IMR-90 (cell line): ENCODE results near the gene HSPA12A. TPM values are rescaled to one million over a fixed set of nuclear protein-coding genes. Genes with fewer than 3 reads are reported as not detected.

ENCODE experiments used
- ATAC-seq: fragments of 200-7000 bp; cut with Tn5 transposase; 2 replicates; pipeline ENCODE4 v1.9.1; 2020; ENCODE audit warnings: low read depth, mild to moderate bottlenecking, moderate library complexity
- BruUV-seq: library from RNA; stranded (reverse); fragments of 400-500 nt; replicated peaks from 2 replicates; lab custom pipeline; 2021; lab: Mats Ljungman, UMichigan
- CTCF ChIA-PET: fragments of 300-600 bp; formaldehyde crosslinking; extraction: SDS; loops from one replicate; lab custom pipeline; 2021; ENCODE audit warnings: antibody characterized with exemption; lab: Yijun Ruan, JAX
- POLR2A ChIA-PET: fragments of 300-600 bp; sonication (Branson Sonifier 250); formaldehyde crosslinking; loops from one replicate; lab custom pipeline; 2022; ENCODE audit warnings: antibody characterized with exemption; ENCODE audit not compliant: unreplicated experiment; lab: Charles Lee
- DNase-seq: peaks from one replicate; pipeline ENCODE4 v3.0.0; 2013
- H2AFZ ChIP-seq: replicated peaks from 2 replicates; pipeline ENCODE3; 2013; ENCODE audit warnings: low read length, mild to moderate bottlenecking; ENCODE audit not compliant: poor library complexity
- H2AK5ac ChIP-seq: 2 replicates; pipeline ENCODE4 v1.6.1; 2013; ENCODE audit warnings: low read depth, low read length, inconsistent platforms
- H2AK9ac ChIP-seq: replicated peaks from 2 replicates; pipeline ENCODE3; 2013; ENCODE audit warnings: mild to moderate bottlenecking, low read depth, low read length, moderate library complexity; ENCODE audit not compliant: poor library complexity
- H2BK120ac ChIP-seq: 2 replicates; pipeline ENCODE4 v1.6.1; 2013; ENCODE audit warnings: low read depth, low read length, inconsistent platforms
- H2BK15ac ChIP-seq: 3 replicates; pipeline ENCODE4 v1.6.1; 2013; ENCODE audit warnings: low read depth, low read length, inconsistent platforms
- H2BK20ac ChIP-seq: 2 replicates; pipeline ENCODE4 v1.6.1; 2013; ENCODE audit warnings: low read depth, mild to moderate bottlenecking, inconsistent platforms, low read length, moderate library complexity
- H2BK5ac ChIP-seq: 2 replicates; pipeline ENCODE4 v1.6.1; 2013; ENCODE audit warnings: mild to moderate bottlenecking, low read depth, low read length, inconsistent platforms; ENCODE audit not compliant: poor library complexity, severe bottlenecking
- H3K14ac ChIP-seq: replicated peaks from 2 replicates; pipeline ENCODE4 v1.6.1; 2013; ENCODE audit warnings: low read depth, low read length, inconsistent platforms
- H3K18ac ChIP-seq: 2 replicates; pipeline ENCODE4 v1.6.1; 2013; ENCODE audit warnings: low read depth, low read length, control low read depth
- H3K23ac ChIP-seq: 2 replicates; pipeline ENCODE4 v1.6.1; 2013; ENCODE audit warnings: low read depth, low read length, inconsistent platforms
- H3K27ac ChIP-seq: 2 replicates; pipeline ENCODE4 v1.5.1; 2013; ENCODE audit warnings: mild to moderate bottlenecking, control low read depth, low read length; ENCODE audit not compliant: insufficient read depth
- H3K27me3 ChIP-seq: 2 replicates; pipeline ENCODE4 v1.6.1; 2013; ENCODE audit warnings: low read length; ENCODE audit not compliant: control insufficient read depth, insufficient read depth
- H3K36me3 ChIP-seq: 2 replicates; pipeline ENCODE4 v1.6.1; 2013; ENCODE audit warnings: low read length, mixed read lengths; ENCODE audit not compliant: control insufficient read depth, insufficient read depth
- H3K4ac ChIP-seq: 2 replicates; pipeline ENCODE4 v1.6.1; 2013; ENCODE audit warnings: low read depth, low read length, inconsistent platforms
- H3K4me1 ChIP-seq: 2 replicates; pipeline ENCODE4 v1.6.1; 2013; ENCODE audit warnings: low read length, mixed read lengths; ENCODE audit not compliant: control insufficient read depth, insufficient read depth
- H3K4me2 ChIP-seq: 2 replicates; pipeline ENCODE4 v1.6.1; 2013; ENCODE audit warnings: low read depth, mild to moderate bottlenecking, control low read depth, low read length, moderate library complexity
- H3K4me3 ChIP-seq: 2 replicates; pipeline ENCODE4 v1.5.1; 2013; ENCODE audit warnings: low read depth, mild to moderate bottlenecking, control low read depth, low read length, moderate library complexity; ENCODE audit not compliant: insufficient read depth
- H3K56ac ChIP-seq: 2 replicates; pipeline ENCODE4 v1.6.1; 2013; ENCODE audit warnings: low read length, inconsistent platforms; ENCODE audit not compliant: insufficient read depth; ENCODE audit errors: extremely low read depth
- H3K79me1 ChIP-seq, 2 experiments: 2 replicates each; pipeline ENCODE4 v1.6.1; 2013; ENCODE audit warnings: low read length in 2 of 2, inconsistent platforms in 1 of 2, low read depth in 1 of 2
- H3K9ac ChIP-seq: 2 replicates; pipeline ENCODE4 v1.6.1; 2013; ENCODE audit warnings: low read depth, low read length, control low read depth
- H3K9me1 ChIP-seq: 2 replicates; pipeline ENCODE4 v1.6.1; 2013; ENCODE audit warnings: low read length, inconsistent platforms; ENCODE audit not compliant: insufficient read depth
- H3K9me3 ChIP-seq: 2 replicates; pipeline ENCODE4 v1.6.1; 2013; ENCODE audit warnings: low read length; ENCODE audit not compliant: control insufficient read depth, insufficient read depth
- H4K20me1 ChIP-seq: 2 replicates; pipeline ENCODE4 v1.6.1; 2013; ENCODE audit warnings: low read length, inconsistent platforms; ENCODE audit not compliant: insufficient read depth
- H4K5ac ChIP-seq: 2 replicates; pipeline ENCODE4 v1.6.1; 2013; ENCODE audit warnings: mild to moderate bottlenecking, low read depth, low read length, control low read depth
- H4K8ac ChIP-seq, 2 experiments: 2 replicates each; pipeline ENCODE4 v1.6.1; 2013; ENCODE audit warnings: low read depth in 2 of 2, low read length in 2 of 2, control low read depth in 1 of 2, inconsistent platforms in 1 of 2
- H4K91ac ChIP-seq: 2 replicates; pipeline ENCODE4 v1.6.1; 2013; ENCODE audit warnings: low read depth, low read length, inconsistent platforms; ENCODE audit not compliant: insufficient read depth
- BHLHE40 ChIP-seq: fragments of 150-350 bp; IDR thresholded peaks from 2 replicates; pipeline ENCODE4 v1.6.1; 2016; ENCODE audit warnings: mild to moderate bottlenecking, low read depth, low read length
- CEBPB ChIP-seq: IDR thresholded peaks from 2 replicates; pipeline ENCODE4 v1.6.1; 2012; ENCODE audit warnings: low read depth, low read length, improper control_type of control experiment
- CHD1 ChIP-seq: IDR thresholded peaks from 2 replicates; pipeline ENCODE4 v1.6.1; 2012; ENCODE audit warnings: low read depth, low read length, improper control_type of control experiment
- ELK1 ChIP-seq: fragments of 150-350 bp; IDR thresholded peaks from 2 replicates; pipeline ENCODE4 v1.6.1; 2016; ENCODE audit warnings: low read depth, mild to moderate bottlenecking, low read length, moderate library complexity, borderline replicate concordance
- MAFK ChIP-seq: IDR thresholded peaks from 2 replicates; pipeline ENCODE4 v1.6.1; 2012; ENCODE audit warnings: low read depth, low read length, improper control_type of control experiment
- MAZ ChIP-seq: IDR thresholded peaks from 2 replicates; pipeline ENCODE4 v1.6.1; 2012; ENCODE audit warnings: low read depth, mild to moderate bottlenecking, low read length, improper control_type of control experiment, moderate library complexity, borderline replicate concordance
- MXI1 ChIP-seq: IDR thresholded peaks from 2 replicates; pipeline ENCODE4 v1.6.1; 2012; ENCODE audit warnings: low read depth, mild to moderate bottlenecking, low read length, moderate library complexity, borderline replicate concordance
- POLR2A ChIP-seq: IDR thresholded peaks from 2 replicates; pipeline ENCODE4 v1.6.1; 2012; ENCODE audit warnings: mild to moderate bottlenecking, low read depth, low read length
- RAD21 ChIP-seq: IDR thresholded peaks from 2 replicates; pipeline ENCODE4 v1.6.1; 2012; ENCODE audit warnings: low read length, improper control_type of control experiment
- RCOR1 ChIP-seq: IDR thresholded peaks from 2 replicates; pipeline ENCODE4 v1.6.1; 2012; ENCODE audit warnings: mild to moderate bottlenecking, low read length, improper control_type of control experiment; ENCODE audit not compliant: insufficient replicate concordance
- RFX5 ChIP-seq: IDR thresholded peaks from 2 replicates; pipeline ENCODE4 v1.8.0; 2012; ENCODE audit warnings: low read depth, mild to moderate bottlenecking, low read length, moderate library complexity
- SMC3 ChIP-seq: fragments of 150-350 bp; IDR thresholded peaks from 2 replicates; pipeline ENCODE4 v1.6.1; 2016; ENCODE audit warnings: low read depth, mild to moderate bottlenecking, antibody characterized with exemption, low read length, moderate library complexity
- WGBS, 2 experiments: methylation state at CpG; one replicate each; pipeline versions ENCODE4 v1.1.5 to v1.1.7; 2013; ENCODE audit warnings: missing lambda C conversion rate in 2 of 2; ENCODE audit not compliant: insufficient read length in 1 of 2; ENCODE audit errors: extremely low coverage in 2 of 2; 5-methylcytosine and 5-hydroxymethylcytosine counted together
- dilution Hi-C: fragments of 300-500 bp; cut with HindIII; formaldehyde crosslinking; loops from one replicate; pipeline ENCODE4 v1.14.3; 2018; ENCODE audit warnings: low sequenced_read_pairs; ENCODE audit not compliant: unreplicated experiment
- in situ Hi-C: fragments of 300-500 bp; cut with MboI; formaldehyde crosslinking; loops from 3 replicates; pipeline ENCODE4 v1.14.3; 2019; ENCODE audit warnings: low sequenced_read_pairs, inconsistent platforms, mixed read lengths
- intact Hi-C: fragments of 100-400 bp; cut with micrococcal nuclease; formaldehyde crosslinking; loops from 2 replicates; pipeline ENCODE4 v1.10.0; 2022
- polyA plus RNA-seq, 3 experiments: library from polyadenylated mRNA; depleted of rRNA; stranded (reverse); fragments of >200 nt; gene quantifications; 2 replicates each; pipeline ENCODE4 v1.2.3, GENCODE V29; 2012; ENCODE audit warnings: low replicate concordance in 1 of 3
- total RNA-seq: library from RNA; depleted of rRNA; stranded (reverse); fragments of >200 nt; gene quantifications from 2 replicates; pipeline ENCODE4 v1.2.3, GENCODE V29; 2012
- TF ChIP-seq, protein P1 (sequence below): conservative IDR thresholded peaks from 2 replicates; pipeline ENCODE4 v1.5.1; 2012; ENCODE audit warnings: mild to moderate bottlenecking, low read depth, low read length, improper control_type of control experiment

The HSPA12A gene
- total and polyA plus RNA-seq, 2 of the 4 experiments (the other 2 are of a cell fraction), result 16.1 to 16.7 TPM

DNA sequence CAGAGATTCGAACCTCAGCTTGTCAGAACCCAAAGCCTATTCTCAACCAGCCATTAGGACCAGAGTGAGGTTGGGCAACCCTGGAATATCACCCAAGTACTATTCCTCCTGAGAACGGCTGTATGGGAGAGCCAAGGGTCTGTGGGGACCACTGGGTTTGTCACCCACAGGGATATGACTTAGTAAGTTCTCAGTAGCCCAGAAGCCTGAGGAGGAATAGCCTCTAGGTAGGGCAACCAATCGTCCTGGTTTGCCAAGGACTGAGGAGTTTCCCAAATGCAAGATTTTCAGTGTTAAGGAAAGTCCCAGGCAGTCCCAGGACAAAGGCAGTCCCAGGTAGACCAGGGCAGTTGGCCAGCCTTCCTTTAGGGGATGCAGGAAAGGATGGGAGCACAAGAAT is 74.9 kb downstream of the HSPA12A start:
- Histone ChIP-seq H4K20me1 (no peaks in the 10 kb centered on the region), H2AK5ac (no peak overlapping the region), H3K36me3 (no peaks in the 10 kb centered on the region), H3K4ac (no peak overlapping the region), H4K8ac (no peak overlapping the region), H3K18ac (no peak overlapping the region), H2BK120ac (no peak overlapping the region), H3K14ac (no peak overlapping the region), H3K9ac (no peak overlapping the region), H3K27ac (no peak overlapping the region), H3K79me1 (no peaks in the 10 kb centered on the region), H4K5ac (no peak overlapping the region), H2BK5ac (no peak overlapping the region), H3K4me2 (no peak overlapping the region), H3K4me1 (peaks cover 8% of the 10 kb centered on the region), H3K23ac (no peak overlapping the region), H4K91ac (no peak overlapping the region), H2AFZ (no peak overlapping the region), H3K9me3 (peaks cover 2% of the 10 kb centered on the region; the same call in 1 of the 2 replicates), H3K9me1 (peaks cover 7% of the 10 kb centered on the region), H2BK15ac (no peak overlapping the region), H3K4me3 (no peak overlapping the region), H3K27me3 (no peaks in the 10 kb centered on the region), H2BK20ac (no peak overlapping the region), H2AK9ac (no peak overlapping the region), H3K56ac (no peak overlapping the region)
- intact Hi-C loops, result no loop called here
- no CpG with 5 or more reads among the region's 3 CpGs for WGBS, 2 experiments
- in situ Hi-C loops, result no loop called here
- ATAC-seq (no peak), DNase-seq (no peak)
- no TSS peak for BruUV-seq
- TF ChIP-seq POLR2A (no peak), RAD21 (no peak), BHLHE40 (no peak), MAZ (no peak), SMC3 (no peak), RCOR1 (no peak), CHD1 (no peak), MAFK (no peak), RFX5 (no peak), CEBPB (no peak), MXI1 (no peak), ELK1 (no peak)
- TF ChIP-seq, protein P1, sequence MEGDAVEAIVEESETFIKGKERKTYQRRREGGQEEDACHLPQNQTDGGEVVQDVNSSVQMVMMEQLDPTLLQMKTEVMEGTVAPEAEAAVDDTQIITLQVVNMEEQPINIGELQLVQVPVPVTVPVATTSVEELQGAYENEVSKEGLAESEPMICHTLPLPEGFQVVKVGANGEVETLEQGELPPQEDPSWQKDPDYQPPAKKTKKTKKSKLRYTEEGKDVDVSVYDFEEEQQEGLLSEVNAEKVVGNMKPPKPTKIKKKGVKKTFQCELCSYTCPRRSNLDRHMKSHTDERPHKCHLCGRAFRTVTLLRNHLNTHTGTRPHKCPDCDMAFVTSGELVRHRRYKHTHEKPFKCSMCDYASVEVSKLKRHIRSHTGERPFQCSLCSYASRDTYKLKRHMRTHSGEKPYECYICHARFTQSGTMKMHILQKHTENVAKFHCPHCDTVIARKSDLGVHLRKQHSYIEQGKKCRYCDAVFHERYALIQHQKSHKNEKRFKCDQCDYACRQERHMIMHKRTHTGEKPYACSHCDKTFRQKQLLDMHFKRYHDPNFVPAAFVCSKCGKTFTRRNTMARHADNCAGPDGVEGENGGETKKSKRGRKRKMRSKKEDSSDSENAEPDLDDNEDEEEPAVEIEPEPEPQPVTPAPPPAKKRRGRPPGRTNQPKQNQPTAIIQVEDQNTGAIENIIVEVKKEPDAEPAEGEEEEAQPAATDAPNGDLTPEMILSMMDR, result no peak
- POLR2A ChIA-PET, result no interaction called here
- dilution Hi-C loops, result no loop called here
- CTCF ChIA-PET, result no interaction called here
